CD4-positive, alpha-beta T cell treated with Interleukin-2 at 100 ng/mL for 4 hours (primary cell): ENCODE results near the gene HARS2.
A peak's percentile ranks its signal among the peaks of the same experiment; 100 is the strongest.
"Not testable (repeated sequence)": the region's sequence is repeated elsewhere in the genome, so short reads cannot be mapped to it uniquely, and the experiment has no call there.

Source experiments
- DNase-seq: peaks from one replicate; pipeline ENCODE4 v3.0.0-alpha.2; 2020; ENCODE audit warnings: low spot score

The HARS2 gene, protein sequence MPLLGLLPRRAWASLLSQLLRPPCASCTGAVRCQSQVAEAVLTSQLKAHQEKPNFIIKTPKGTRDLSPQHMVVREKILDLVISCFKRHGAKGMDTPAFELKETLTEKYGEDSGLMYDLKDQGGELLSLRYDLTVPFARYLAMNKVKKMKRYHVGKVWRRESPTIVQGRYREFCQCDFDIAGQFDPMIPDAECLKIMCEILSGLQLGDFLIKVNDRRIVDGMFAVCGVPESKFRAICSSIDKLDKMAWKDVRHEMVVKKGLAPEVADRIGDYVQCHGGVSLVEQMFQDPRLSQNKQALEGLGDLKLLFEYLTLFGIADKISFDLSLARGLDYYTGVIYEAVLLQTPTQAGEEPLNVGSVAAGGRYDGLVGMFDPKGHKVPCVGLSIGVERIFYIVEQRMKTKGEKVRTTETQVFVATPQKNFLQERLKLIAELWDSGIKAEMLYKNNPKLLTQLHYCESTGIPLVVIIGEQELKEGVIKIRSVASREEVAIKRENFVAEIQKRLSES

DNA sequence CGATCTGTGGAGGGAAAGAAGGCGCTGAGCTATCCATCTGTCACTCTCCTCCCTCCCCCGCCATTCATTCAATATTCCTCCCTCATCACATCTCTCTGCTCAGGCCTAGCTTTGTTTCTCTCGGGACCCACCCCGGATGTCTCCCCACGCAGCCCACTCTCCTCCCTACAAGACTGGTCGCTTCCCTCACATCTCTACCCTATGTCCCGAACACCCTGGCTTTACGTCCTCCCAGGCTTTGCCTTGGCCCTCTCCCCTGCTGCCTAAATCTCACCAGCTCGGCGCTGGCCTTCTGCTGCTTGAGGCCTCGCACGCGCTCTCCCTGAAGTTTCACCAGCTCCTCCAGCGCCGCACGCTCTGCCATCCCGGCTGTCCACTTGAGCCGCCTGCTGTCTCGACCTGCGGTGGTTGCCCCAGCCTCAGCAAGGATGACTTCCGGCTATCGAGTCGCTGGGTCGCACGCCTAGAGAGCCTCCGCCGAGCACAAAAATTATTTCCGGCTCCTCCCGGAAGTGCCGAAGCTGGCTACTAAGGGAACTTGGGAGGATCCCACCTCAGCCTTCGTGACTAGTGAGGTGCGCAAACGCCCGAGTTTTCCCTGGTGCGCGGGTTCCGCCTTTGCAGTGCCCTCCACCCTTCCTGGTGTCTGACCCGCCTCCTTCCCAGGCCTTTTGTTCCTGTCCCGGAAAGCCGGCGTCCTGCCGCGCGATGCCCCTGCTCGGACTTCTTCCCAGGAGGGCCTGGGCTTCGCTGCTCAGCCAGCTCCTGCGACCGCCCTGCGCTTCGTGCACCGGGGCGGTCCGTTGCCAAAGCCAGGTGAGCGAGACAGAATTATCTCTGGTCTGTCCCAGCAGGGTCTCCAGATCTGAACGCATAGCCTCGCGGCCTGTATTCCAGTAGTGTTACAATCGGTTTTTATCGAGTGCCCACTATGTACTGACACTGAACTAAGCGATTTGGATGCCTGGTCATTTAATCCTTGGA, at the start of gene HARS2, which contains the start of gene HARS1:
Gene HARS2, plus strand, starts transcription at position 515 of the 984 bp plus-strand sequence. Its CDS starts 194 bp downstream, at position 709.
Gene HARS1, minus strand, starts transcription at position 430 of the 984 bp plus-strand sequence. Its CDS starts 66 bp downstream, at position 364.
- peak; percentile 89 for DNase-seq

DNA sequence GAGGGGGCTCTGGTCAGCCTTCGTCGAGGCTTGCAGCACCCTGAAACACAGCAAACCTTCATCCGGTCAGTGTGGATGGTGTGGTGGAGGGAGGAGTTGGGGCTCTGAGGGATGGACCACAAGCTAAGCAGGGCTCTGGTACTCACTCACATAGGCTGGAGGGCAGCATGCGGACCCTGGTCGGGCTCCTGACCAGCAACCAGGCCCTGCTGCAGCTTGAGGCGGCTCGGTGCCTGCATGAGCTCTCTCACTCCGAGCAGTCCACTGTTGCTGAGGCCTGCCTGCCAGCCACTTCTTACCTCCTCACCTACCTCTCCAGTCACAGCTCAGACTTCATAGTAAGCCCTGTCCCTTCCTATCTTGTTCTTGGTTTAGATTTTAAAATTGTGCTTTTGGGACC, 49.5 kb upstream of the HARS2 start:
- DNase-seq: no peak

DNA sequence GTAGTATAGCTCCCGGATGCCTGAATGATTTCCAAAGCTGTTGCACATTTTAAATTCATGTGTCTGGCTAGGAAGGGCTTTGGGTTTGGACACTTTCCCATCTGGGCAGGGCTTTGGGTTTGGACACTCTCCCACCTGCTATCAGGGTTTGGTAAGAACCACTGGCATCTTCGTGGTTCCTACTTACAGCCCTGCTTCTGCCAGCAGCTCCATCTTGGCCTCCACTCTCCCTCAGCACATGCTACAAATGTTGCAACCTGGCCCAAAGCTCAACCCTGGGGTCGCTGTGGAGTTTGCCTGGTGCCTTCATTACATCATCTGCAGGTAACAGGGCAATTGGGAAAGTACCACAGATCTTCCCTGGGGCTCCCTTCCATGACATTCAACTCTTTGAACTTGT, 48.5 kb upstream of the HARS2 start:
- DNase-seq: no peak

DNA sequence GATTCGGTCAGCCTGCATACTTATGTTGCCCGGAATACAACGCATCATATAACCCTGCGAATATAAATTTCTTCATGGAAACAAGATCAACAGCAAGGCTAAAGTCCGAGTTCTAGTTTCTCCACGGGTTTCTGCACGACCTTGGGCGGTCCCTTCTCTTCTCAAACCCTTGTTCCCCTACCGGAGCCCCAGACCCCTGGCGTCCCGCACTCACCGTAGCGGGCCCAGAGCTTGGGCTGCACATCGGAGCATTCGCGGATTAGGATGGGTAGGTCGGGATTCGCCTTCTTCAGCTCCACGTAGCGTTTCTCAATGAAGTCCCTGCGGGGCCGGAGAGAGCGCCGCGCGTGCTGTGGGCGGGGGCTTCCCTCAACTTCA, 44.2 kb upstream of the HARS2 start:
- DNase-seq: no peak

DNA sequence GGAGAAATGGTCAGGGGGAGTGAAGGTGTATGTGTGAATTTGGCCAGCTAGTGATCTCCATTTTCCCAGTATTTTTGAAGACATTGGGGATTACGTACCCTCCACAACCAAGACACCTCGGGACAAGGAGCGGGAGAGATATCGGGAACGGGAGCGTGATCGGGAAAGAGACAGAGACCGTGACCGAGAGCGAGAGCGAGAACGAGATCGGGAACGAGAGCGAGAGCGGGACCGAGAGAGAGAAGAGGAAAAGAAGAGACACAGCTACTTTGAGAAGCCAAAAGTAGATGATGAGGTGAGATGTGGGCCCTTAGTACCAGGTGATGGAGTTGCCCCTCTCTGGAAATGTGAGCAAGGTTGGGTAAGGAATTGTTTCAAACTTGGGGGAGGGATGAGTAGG, 32.4 kb upstream of the HARS2 start:
- DNase-seq: no peak

DNA sequence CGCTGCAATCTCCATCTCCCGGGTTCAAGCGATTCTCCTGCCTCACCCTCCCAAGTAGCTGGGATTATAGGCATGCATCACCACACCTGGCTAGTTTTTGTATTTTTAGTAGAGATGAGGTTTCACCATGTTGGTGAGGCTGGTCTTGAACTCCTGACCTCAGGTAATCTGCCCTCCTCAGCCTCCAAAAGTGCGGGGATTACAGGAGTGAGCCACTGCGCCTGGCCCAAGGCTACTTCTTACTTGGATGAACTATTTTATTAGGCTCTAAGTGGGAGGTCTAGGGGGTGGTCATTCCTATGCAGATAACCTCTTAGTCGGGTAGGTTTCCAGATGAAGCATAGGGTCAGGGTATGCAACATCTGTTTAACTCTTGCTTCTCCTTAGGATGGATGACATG, 30.9 kb upstream of the HARS2 start:
- not testable (repeated sequence) for DNase-seq

DNA sequence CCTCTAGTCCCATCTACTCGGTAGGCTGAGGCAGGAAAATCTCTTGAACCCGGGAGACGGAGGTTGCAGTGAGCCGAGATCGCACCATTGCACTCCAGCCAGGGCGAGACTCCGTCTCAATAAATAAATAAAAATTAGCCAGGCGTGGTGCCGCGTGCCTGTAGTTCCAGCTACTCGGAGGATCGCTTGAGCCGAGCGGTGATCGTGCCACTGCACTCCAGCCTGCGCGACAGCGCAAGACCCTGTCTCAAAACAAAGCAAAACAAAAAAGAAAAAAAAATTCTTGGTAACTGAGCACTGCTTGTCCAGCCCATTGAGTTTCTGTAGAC, 27.3 kb upstream of the HARS2 start:
- no peak for DNase-seq

DNA sequence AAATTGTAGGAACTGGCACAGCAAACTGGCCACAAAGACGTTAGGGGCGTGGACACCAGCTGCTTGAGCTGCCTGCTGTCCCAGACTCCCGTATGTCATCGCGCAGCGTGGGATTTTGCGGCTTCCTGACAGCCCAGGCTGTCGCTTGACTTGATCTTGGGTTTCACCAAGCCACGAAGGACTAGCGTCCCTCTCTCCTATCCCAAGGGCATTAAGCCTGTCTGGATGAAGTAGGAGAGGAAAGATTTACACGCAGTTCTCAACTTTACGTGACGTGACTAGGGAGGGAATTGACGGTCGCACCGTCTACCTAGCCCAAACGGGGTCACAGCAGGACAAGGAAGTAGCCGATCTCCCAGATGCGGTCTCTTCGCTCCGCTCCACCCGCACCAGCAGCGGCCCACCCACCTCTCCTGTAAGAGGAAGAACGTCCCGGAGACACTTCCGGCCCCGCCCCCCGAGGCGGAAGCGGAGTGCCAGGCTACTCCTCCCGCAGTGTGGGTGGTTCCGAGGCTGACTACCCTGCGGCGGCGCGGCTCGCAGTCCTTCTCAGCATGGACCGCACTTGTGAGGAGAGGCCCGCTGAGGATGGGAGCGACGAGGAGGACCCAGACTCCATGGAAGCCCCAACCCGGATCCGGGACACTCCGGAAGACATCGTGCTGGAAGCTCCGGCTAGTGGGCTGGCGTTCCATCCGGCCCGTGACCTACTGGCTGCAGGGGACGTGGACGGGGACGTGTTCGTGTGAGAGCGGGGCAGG, 26.7 kb upstream of the HARS2 start, which contains the start of gene WDR55:
Gene WDR55, plus strand, starts transcription at position 546 of the 761 bp plus-strand sequence. Its CDS starts 9 bp downstream, at position 555.
- DNase-seq: peak; percentile 94

DNA sequence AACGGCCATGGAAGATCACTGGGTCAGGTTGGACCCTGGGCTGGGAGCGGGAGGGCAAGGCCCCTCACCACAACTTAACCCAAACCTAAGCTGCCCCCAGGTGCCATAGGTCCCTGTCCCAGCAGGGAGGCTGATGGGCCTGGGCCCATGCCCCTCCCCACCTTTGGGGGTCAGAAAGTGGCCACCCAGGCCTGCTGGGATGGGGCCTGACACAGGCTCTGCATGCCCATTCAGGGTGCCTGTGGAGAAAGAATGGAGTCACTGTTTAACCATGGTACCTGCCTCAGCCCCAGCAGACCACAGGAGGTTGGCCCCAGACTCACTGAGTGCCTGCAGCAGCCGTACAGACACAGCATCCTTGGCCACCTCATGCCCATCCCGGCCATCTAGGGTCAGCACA, 20.2 kb upstream of the HARS2 start:
- not testable (repeated sequence) for DNase-seq

DNA sequence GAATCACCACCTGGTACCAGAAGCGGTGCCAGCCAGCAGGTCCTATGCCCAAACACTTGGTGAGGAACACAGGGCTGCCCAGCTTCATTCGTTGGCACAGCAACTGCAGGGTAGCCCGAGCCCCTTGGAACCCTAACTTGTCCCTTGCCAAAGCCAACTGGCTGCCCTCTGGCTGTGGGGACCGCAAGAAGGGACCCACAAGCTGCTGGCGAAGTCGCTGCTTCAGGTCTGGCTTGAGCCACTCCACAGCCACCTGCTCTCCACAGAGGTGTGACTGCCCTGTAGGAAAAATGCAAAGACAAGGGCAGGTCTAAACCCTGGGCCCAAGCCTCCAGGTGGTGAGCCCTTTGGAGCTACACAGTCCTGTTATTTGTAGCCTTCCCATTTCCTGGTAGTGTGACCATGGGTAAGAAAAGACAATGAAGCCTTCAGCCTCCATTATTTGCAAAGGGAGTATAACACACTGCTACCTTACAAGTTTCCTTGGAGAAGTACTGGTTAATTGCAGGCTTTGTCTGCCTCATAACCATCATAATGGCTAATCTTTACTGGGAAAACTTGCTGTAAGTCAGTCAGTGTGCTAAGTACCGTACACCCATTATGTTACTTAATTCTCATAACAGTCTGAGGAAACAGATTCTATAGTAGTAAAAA, 19.7 kb upstream of the HARS2 start:
- DNase-seq: no peak

DNA sequence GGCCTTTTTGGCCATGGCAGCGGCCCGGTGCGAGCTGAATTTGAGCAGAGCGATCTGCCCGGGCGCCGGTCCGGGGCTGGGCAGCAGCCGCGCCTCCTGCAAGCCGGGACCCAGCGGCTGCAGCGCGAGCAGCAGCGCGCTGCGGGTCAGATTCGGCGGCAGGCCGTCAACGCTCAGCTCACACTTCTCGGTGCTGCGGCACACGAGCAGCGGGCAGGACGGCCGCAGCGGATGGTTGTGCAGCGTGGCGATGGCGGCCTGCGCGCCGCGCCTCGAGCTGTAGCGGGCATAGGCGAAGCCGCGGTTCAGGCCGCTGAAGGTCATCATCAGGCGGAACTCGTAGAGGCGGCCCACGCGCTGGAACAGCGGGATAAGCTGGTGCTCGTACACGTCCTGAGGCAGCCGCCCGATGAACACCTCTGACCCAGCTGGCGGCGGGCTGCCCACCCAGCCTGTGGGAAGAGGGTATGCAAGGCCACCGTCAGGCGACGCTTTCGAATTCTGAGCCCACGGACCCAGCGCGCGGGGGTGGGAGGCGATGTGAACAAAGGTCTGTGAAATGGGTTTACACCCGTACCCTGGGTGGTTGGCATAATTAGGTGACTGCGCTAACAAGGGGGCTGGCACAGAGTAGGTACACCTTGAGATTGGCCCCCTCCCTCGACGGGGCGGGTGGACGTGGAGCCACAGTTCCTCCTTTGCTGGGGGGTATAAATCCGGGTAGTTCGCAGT, 18.6 kb upstream of the HARS2 start:
- DNase-seq: peak; percentile 2

DNA sequence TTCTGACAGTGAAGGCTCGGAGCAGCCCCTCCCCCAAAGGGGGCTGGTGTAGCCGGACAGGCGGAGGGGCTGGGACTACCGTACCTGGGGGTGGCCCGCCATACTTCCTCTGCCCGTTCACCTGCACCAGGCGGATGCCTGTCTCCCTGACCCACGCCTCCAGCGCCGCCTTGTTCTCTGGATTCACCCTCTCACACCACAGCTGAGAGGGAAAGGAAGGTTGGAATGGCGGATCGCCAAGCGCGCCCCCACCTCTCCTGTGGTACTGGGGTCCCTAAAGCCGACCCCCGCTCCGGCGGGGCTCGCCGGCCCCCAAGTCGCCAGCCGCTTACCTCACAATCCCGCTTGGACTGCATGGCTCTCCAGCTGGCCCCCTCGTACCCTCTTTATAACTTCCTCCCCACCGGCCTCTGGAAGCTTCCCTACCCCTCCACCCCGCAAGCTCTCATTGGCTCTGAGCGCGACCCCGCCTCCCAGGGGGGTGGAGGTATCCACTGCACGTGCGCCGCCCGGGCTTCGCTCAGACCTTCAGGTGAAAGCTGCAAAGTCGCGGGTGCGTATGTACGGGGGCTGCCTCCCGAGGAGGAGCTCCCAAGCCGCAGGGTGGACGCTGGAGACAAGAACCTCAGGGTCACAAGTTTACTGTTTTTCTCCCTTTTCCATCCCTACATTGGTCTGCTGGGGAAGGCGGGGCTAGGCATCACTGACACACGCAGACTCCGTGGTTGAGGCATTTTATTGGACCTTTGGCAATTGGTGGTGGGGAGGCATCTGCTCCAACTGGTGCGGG, 17.9 kb upstream of the HARS2 start, which contains the start of gene DND1:
Gene DND1, minus strand, starts transcription at position 390 of the 790 bp plus-strand sequence. Its CDS starts 34 bp downstream, at position 356.
- DNase-seq: no peak

DNA sequence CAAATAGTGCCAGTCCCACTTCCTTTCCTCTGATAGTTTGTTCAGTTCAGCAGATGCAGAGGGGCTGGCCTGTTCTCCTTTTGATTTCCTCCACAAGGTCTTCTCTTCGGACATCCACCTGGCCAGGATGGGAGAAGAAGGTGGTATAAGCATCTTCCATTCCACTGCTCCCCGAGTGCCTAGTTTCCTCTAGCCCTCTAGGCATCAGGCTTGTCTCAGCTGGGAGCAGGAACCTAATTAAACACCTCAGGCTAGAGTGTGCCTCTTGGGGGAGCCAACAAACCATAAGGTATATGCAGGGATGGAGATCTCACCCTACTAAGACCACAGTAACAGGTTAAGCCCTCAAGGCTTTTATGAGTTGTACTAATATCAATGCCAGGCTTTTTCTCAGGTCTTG, 17.0 kb upstream of the HARS2 start:
- DNase-seq: no peak

DNA sequence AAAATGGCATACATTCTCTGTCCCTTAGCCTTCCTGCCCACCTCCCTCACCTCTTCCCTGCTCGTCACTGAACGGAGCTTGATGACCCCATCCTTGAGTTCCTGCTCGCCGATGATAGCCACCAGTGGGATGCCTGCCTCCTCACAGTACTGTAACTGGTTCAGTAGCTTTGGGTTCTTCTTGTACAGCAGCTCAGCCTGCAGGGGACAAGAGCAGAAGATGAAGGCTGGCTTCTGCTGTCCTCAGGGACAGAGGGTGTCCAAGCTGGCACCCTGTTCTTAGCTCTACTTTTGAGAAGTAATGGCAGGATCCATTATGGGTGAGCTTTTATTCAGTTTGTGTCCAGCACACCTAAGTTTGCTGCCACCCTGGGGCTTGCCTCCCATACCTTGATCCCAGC, 16.6 kb upstream of the HARS2 start:
- no peak for DNase-seq

DNA sequence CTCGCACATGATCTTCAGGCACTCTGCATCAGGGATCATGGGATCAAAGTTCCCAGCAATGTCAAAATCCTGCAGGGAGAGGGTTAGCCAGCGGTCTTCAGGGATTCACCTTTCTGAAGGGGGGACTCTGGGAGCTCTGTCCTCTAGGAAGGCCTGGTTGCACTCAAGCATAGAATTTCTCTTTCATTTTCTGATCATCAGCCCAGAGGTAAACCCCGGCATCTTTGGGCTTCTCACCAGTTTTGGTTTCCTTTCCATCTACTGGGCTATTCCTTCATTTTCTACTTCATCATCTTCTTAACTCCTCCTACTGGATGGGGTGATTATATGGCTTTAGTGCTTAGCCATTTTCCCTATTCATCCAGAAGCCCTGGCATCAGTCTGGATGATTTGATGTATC, 13.3 kb upstream of the HARS2 start:
- DNase-seq: no peak

DNA sequence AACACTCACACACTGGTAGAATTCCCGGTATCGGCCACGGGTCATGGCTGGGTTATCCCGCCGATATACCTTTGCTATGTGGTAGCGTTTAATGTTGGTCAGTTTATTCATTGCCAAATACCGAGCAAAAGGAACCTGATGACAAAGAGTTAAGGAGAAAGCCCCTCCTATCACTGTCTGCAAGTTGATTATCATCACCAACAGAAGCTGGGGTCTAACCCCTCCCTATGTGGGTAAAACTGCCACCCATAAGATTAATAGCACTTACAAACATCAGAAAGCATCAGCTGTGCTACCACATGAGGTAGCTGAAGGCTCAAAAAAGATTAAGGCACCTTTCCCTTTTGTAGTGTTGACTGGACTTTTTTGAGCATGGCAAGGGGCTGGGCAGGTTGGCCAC, 12.3 kb upstream of the HARS2 start:
- DNase-seq: no peak

DNA sequence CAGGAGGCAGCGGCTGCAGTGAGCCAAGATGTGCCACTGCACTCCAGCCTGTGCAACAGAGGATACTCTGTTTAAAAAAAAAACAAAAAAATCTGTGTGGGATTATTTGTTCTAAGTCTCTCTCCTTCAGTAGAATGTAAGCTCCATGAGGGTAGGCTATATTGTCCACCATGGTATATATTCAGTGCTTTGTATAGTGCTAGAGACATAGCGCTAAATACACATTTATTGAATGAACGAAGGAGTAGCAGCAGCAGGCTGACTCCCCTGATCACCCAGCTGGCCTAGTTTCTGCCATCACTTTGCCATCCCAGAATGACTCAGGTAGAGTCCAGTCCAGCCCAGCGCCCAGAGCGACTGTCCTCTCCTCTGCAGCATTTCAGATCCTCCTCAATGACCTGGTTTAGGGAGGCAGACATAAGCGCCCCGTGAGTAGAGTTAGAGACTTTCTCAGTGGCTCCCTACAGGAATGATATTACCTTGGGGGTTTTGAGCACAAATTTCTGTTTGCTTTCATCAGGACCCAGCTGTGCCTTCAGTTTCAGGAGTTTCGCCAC, 801 bp upstream of the HARS2 start:
- no peak for DNase-seq

DNA sequence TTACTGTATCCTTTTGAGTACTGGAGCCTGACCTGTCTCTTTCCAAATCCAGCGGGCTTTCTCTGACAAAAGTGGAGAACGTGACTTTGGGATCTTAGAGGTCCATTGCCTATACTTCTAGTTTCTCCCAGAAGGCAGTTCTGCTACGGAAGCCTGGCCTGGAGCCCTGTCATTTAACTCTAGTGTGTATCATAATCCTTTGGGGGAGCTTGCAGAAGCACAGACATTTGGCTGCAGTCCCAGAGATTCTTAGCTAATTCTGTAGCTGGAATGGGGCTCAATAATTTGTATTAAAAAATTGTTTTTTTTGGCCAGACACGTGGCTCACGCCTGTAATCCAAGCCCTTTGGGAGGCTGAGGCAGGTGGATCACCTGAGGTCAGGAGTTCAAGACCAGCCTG, 3.0 kb downstream of the HARS2 start:
- no peak for DNase-seq

DNA sequence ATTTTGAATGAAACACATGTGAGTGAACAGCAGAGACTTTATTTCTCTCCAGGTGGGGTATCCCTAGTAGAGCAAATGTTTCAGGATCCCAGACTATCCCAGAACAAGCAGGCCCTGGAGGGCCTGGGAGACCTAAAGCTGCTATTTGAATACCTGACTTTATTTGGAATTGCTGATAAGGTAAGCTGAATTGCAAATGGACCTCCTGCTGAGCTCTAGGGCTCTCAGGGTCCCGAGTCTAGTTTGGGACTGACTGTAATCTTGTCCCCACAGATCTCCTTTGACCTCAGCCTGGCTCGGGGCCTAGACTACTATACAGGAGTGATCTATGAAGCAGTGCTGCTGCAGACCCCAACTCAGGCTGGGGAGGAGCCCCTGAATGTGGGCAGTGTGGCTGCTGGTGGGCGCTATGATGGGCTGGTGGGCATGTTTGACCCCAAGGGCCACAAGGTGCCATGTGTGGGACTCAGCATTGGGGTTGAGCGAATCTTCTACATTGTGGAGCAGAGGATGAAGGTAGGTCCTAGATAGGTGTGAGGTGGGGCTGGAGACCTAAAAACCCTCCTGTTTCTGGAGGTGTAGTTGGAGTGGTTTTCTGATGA, 5.7 kb downstream of the HARS2 start:
- DNase-seq: no peak
